NCI-H748 (cell line): ENCODE results near the gene RNF144A.

Experiments used
- DNase-seq: peaks from one replicate; lab custom pipeline; 2025; ENCODE audit not compliant: unreplicated experiment; lab: John Stamatoyannopoulos, UW

RNF144A gene

DNA sequence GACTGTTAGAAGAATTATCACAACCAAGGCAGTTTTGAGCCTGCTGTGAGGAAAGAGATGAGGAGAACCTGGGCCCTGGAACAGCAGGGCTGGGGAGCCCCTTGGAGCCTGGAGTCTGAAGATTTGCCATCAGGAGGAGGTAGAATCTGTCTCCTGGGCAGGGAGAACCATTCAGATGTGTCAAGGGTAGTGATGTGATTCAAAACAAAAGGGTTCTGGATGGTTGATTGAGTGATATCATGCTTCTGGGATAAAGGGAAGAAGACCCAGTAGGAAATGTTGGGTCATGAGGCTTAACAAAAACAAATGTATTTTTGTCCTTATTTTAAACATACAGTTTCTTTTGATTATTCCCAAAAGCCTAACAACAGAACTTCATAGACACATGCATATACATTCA, 28.6 kb downstream of the RNF144A start:
- no peak for DNase-seq

DNA sequence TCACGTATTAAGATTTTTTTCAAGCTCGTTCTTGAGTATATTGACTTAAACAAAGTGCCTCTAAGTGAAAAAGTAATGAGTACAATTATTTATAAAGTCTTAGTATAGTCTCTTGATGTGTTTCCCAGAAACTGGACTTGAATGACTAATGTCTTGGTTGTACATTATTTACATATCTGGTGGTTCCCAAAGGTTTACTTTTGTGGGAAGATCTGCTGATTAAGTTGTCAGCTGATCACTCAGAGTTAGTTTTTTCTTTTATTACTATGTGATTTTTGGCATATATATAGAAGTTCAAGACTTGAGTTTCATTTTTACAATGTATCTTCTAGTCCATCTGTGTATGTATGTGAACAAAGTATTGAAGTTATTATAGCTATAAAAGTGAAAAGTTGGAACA, 29.5 kb downstream of the RNF144A start:
- no peak for DNase-seq

GRCh38 chr2:6947929-6948676, 30.9 kb downstream of the RNF144A start:
- DNase-seq = no peak

DNA sequence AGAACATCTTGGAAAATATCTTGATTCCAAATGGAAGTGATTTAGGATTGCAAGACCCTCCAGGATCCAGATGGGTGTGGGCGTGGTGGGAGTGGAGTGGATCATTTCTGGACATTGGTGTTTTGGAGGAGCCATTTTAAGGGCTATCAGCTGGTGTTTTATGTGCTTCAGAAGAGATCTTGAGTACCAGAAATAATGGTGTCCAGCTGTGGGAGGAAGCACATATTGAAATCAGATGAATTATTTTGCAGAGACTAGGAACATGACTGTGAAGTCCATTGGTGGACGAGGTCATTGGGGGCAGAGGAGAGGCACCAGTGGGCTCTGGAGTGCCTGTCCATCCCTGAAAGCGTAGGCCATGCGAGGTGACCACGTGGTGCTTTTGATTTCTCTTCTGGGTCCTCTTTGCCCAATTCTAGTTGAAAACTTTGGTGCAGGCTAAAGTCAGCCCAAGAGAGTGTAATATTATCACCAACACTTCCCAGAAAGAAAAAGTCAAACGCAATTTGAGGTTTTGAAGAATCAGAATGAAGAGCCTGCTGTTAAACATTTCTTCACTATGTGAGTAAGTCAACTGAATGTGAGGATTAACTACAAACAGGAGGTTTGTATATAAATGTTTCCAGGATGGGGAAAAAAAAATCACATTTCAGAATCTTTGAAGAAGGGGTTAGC, 31.6 kb downstream of the RNF144A start:
- no peak for DNase-seq

DNA sequence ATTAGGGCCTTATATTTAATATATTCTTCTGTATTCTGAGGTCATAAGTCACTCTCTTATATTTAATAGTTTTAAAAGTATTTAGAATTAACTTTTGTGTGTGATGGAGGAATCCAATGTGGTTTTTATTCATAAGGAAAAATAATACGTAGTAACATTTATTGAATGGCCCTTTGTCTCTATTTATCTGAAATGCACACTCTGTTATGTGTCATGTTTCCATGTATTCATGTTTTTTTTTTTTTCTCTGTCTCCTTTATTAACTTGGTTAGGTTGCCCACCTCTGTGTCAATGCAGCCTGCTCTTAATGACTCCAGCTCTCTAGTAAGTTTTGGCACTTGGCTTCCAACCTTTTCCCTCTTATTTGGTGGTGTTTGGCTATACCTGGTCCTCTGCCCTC, 33.8 kb downstream of the RNF144A start:
- no peak for DNase-seq

DNA sequence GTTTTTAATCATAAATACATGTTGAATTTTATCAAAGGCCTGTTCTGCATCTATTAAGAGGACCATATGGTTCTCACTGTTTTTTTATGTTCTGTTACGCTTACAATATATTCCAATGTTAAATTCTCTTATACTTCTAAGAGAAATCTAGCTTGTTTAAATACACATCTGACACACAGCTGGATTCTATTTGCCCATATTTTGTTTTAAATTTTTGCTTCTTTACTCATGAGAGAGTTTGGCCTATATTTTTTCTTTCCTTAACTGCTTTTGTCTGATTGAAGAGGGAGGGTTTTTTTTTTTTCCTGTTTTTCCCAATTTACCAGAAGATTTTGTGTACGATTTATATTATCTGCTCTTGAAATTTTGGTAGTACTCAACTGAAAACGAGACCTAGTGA, 34.9 kb downstream of the RNF144A start:
- DNase-seq = no peak

DNA sequence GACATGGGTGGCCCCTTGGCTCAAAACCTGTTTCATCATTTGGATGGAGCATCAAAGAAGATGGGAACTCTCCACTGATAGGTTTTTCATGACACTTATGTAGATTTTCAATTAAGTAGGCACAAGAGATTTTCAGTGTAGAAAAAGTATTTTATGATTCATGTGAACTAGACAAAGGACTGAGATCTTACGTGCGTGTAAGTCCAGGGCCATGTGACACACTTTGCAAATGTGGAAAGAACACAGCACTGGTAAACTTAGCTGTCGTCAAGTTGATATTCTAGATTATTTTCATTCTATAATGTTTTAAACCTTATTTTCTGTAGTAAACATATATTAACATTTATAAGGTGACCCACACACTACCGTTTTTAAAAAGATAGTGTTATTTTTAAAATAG, 37.4 kb downstream of the RNF144A start:
- no peak for DNase-seq

DNA sequence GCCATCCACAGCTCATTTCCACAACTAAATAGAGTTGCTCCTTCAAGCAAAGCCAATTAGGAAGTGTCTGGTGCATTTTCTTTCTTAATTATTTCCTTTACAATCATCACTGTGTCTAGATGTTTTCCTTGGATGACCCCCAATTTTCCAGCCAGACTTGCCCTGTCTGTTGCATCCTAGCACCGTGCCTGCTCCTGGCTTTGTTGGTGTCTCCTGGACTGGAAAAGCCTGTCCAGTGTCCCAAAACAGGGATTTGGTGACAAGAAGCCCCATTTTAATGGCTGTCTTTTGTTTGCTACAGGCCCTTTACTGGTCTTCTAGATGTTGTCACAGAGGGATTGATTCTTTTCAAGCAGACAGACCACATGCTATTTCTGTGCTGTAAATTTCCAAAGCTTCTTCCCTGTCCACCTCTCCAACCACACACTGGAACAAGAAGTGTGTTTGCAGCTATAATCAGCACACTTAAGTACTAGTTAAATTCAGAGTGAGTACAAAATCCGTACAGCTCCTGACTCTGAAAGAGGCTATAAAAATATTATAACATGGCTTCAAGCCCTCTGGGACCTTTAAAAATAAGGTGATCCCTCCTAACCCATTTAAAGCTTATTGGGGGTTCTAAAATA, 38.4 kb downstream of the RNF144A start:
- no peak for DNase-seq

DNA sequence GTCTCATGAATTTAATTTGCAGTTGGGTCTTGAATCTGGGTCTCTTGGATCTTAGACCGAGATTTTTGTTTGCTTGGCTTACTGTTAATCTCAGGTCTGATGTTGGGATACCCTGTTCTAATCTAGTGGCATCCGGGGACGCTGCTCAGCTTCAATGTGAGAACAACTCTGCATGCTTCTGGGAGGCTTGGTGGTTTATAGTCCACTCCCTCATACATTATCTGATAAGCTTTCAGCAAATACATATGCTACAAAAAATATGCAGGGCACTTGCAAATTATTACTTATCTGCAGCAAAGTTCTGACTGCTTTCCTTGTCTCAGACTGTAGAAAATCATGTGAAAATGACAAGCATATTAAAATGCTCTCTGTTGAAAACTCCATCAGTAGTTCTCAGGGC, 39.4 kb downstream of the RNF144A start:
- DNase-seq = no peak

DNA sequence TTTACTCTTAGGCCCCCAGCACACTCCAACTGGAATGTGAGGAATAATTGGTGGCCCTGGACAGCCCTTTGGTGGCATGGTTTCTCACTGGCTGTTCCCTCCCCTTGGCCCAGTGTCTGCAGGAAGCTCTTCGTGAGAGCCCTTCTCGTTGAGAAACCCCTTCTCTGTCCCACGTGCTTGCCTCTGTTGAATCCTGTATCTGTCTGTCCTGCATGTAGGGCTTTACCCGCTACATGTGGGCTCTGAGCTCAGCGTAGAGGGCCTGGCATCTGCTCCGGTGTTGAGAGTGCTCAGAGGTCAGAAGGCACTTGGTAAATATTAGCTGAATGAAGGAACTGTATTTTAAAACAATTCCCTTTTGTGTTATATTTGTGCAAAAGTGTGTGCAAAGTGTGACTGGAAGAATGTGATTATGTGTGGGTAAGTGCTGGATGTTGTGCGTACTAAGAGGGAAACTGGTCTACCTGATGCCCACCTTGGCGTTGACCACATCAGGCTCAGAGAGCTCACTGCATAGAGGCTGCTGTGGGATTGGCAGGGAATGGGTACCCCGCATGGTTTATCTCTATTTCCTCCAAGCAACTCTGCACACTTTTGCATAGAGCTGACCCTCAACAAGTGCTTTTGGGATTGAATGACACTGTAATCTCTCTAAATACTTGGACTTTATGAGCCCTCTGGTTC, 40.0 kb downstream of the RNF144A start:
- DNase-seq = no peak

- no peak for DNase-seq
These were observed 40.9 kb downstream of the RNF144A start for GRCh38 chr2:6957910-6958615.

DNA sequence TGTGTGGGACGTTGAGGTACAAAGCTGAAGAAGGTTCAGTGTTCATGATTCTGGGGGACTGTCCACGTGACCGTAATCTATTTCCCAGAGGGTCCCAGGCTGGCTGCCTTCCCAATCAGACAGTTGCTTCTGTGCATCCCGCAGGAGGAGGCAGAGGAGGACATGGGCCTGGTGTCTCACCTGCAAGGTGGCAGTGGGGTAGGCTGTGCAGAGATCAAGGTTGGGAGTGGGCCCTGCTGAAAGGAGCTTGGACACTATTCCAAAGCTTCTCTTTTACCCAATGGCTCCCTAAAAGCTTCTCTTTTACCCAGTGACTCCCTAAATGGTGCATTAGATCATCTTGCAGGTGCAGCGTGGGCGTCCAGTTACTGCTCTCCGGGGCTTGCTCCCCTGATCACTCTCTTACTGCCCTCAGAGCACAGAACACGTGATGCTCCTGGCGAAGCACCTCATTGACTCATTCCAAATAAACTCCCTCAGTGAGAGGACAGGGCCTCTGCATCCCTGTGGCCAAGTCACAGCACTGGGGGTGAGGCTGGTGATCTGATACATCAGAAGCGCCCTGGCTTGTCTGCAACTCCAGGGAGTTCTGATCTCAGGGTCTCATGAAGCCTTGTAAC, 41.5 kb downstream of the RNF144A start:
- DNase-seq = no peak

- no peak for DNase-seq
These were observed 42.5 kb downstream of the RNF144A start for GRCh38 chr2:6959751-6960150.

DNA sequence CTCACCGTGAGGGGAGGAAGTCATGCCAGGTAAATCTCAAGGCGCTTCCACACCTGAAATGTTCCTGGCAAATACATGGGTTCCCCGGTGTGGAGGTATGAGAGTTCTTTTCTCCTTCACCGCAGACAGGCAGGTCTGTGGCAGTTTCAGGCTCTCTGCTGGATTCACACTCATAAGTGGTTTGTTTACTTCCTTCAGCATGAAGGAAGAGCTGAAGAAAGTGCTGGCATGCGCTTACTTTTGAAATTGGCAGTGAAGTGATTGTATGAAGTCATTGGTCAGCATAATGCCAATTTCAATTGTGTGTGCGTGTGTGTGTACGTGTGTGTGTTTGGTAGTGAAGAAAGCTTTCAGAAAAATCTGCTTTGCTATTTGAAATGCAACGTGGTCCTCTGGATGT, 43.4 kb downstream of the RNF144A start:
- no peak for DNase-seq

DNA sequence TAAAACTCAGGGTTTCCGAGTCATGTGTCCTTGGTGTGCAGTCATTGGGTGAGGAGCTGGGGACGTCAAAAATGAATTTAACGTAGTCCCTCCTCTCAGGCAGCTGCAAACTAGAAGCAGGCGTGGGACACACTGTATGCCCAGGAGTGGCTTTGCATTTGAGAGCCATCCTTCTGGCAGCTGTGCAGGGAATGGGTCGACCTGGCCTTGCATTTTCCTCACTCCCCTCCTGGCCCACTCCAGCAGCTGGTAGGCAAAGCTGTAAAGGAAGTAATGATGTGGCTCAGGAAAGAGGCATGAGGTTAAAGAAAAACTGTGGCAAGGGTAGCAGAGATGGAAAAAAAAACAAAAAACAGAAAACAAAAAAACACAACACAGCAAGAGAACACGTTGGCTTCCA, 46.5 kb downstream of the RNF144A start:
- no peak for DNase-seq

GRCh38 chr2:6965071-6965795, 48.0 kb downstream of the RNF144A start:
- DNase-seq = no peak

DNA sequence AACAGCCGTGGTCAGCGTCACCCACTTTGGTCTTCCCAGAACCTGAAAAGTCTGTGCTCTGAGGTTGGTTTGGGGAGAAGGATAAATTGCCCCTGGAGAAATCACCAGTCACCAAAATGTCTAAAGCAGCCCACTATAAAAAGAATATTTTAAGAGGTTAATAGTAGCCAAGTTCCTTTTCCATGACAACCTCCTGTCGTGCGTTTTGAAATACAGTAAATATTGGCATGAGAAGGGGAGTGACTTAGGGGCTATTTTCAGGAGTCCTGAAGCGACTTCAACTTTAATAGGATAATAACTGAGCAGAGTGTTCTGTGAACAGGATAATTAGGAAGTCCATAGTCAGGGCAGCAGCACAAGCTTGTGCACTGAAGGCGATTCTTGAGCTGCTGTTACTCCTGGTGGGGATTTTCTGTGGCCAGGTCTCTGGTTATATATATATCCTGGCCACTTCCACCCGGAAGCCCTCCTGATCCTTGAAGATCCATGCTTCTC, 49.3 kb downstream of the RNF144A start:
- no peak for DNase-seq

- no peak for DNase-seq
These were observed 50.1 kb downstream of the RNF144A start for GRCh38 chr2:6967301-6967700.

GRCh38 chr2:6968319-6969100, 51.3 kb downstream of the RNF144A start:
- no peak for DNase-seq
